Measurements from ENCODE around the gene LIME1. TPM values are rescaled to one million over a fixed set of nuclear protein-coding genes. Genes with fewer than 3 reads are reported as not detected.

Gene LIME1
- total RNA-seq, 1 donor from 2014 or later = 0.90 TPM

- DNase-seq (ENCODE audit: low read depth in 2 of 2) = no peak
Measured at GRCh38 chr20:63749597-63750508, 13.4 kb downstream of the LIME1 start.

GRCh38 chr20:63750807-63751470 lies 14.5 kb downstream of the LIME1 start:
- DNase-seq (ENCODE audit: low read depth in 2 of 2) = no peak

GRCh38 chr20:63751471-63752271 lies 15.2 kb downstream of the LIME1 start:
- DNase-seq (ENCODE audit: low read depth in 2 of 2) = no peak

- no peak for DNase-seq (ENCODE audit: low read depth in 2 of 2)
Measured at GRCh38 chr20:63752411-63753101, 16.1 kb downstream of the LIME1 start.

- no peak for DNase-seq (ENCODE audit: low read depth in 2 of 2)
Measured at GRCh38 chr20:63753381-63753780, 16.9 kb downstream of the LIME1 start.

- DNase-seq (ENCODE audit: low read depth in 2 of 2) = no peak
Measured at GRCh38 chr20:63754008-63754407, 17.5 kb downstream of the LIME1 start.

GRCh38 chr20:63755933-63756647 lies 19.6 kb downstream of the LIME1 start:
- no peak for DNase-seq (ENCODE audit: low read depth in 2 of 2)

- DNase-seq (ENCODE audit: low read depth in 2 of 2) = no peak
Measured at GRCh38 chr20:63756648-63756991, 20.2 kb downstream of the LIME1 start.

- no peak for DNase-seq (ENCODE audit: low read depth in 2 of 2)
Measured at GRCh38 chr20:63758152-63758551, 21.7 kb downstream of the LIME1 start.

GRCh38 chr20:63759377-63759901 lies 23.0 kb downstream of the LIME1 start:
- DNase-seq (ENCODE audit: low read depth in 2 of 2) = no peak

GRCh38 chr20:63765082-63765873 lies 28.8 kb downstream of the LIME1 start:
- DNase-seq (ENCODE audit: low read depth in 2 of 2) = no peak

- no peak for DNase-seq (ENCODE audit: low read depth in 2 of 2)
Measured at GRCh38 chr20:63765902-63766301, 29.4 kb downstream of the LIME1 start.

- no peak for DNase-seq (ENCODE audit: low read depth in 2 of 2)
Measured at GRCh38 chr20:63766695-63767426, 30.4 kb downstream of the LIME1 start.

GRCh38 chr20:63767456-63767855 lies 31.0 kb downstream of the LIME1 start:
- no peak for DNase-seq (ENCODE audit: low read depth in 2 of 2)

GRCh38 chr20:63767886-63768285 lies 31.4 kb downstream of the LIME1 start:
- no peak for DNase-seq (ENCODE audit: low read depth in 2 of 2)

GRCh38 chr20:63768591-63769515 lies 32.4 kb downstream of the LIME1 start:
- no peak for DNase-seq (ENCODE audit: low read depth in 2 of 2)

- no peak for DNase-seq (ENCODE audit: low read depth in 2 of 2)
Measured at GRCh38 chr20:63769891-63770474, 33.5 kb downstream of the LIME1 start.
